GM23338 (cell line): ENCODE results near the gene PDE12. TPM values are rescaled to one million over a fixed set of nuclear protein-coding genes. Genes with fewer than 3 reads are reported as not detected.

Experiments
- ATAC-seq: fragments of 200-7000 bp; cut with Tn5 transposase; 3 replicates; pipeline ENCODE4 v1.9.1; 2020
- DNase-seq: peaks from one replicate; pipeline ENCODE4 v3.0.0-alpha.2; 2015; ENCODE audit warnings: low spot score
- H2AFZ ChIP-seq: fragments of 200-600 bp; sonication (generic); 2 replicates; pipeline ENCODE4 v1.8.0; 2016; ENCODE audit warnings: antibody characterized with exemption, mild to moderate bottlenecking, moderate library complexity
- H3F3A ChIP-seq: fragments of 200-600 bp; sonication (generic); replicated peaks from 2 replicates; pipeline ENCODE4 v1.8.0; 2017; ENCODE audit warnings: antibody characterized with exemption, mixed run types, low read depth
- H3K27ac ChIP-seq: fragments of 200-600 bp; sonication (generic); 2 replicates; pipeline ENCODE4 v1.6.1; 2016; ENCODE audit warnings: low read depth
- H3K27me3 ChIP-seq: fragments of 200-600 bp; sonication (generic); 2 replicates; pipeline ENCODE4 v1.8.0; 2016; ENCODE audit warnings: mild to moderate bottlenecking, mixed run types, moderate library complexity; ENCODE audit not compliant: insufficient read depth
- H3K36me3 ChIP-seq: fragments of 200-600 bp; sonication (generic); 2 replicates; pipeline ENCODE4 v1.8.0; 2016; ENCODE audit warnings: mild to moderate bottlenecking; ENCODE audit not compliant: insufficient read depth
- H3K4me1 ChIP-seq: fragments of 200-600 bp; sonication (generic); 2 replicates; pipeline ENCODE4 v1.8.0; 2016; ENCODE audit warnings: mild to moderate bottlenecking, moderate library complexity; ENCODE audit not compliant: insufficient read depth
- H3K4me2 ChIP-seq: fragments of 200-600 bp; sonication (generic); 2 replicates; pipeline ENCODE4 v1.7.1; 2017; ENCODE audit warnings: mixed run types
- H3K4me3 ChIP-seq: fragments of 200-600 bp; sonication (generic); 2 replicates; pipeline ENCODE4 v1.6.1; 2016; ENCODE audit warnings: mixed run types
- H3K79me2 ChIP-seq: fragments of 200-600 bp; sonication (generic); replicated peaks from 2 replicates; pipeline ENCODE4 v1.8.0; 2017; ENCODE audit warnings: mild to moderate bottlenecking; ENCODE audit not compliant: insufficient read depth
- H3K9me2 ChIP-seq: fragments of 200-600 bp; sonication (generic); 2 replicates; pipeline ENCODE4 v1.8.0; 2017; ENCODE audit not compliant: insufficient read depth
- H4K20me1 ChIP-seq: fragments of 200-600 bp; sonication (generic); replicated peaks from 2 replicates; pipeline ENCODE4 v1.8.0; 2017; ENCODE audit warnings: mild to moderate bottlenecking; ENCODE audit not compliant: insufficient read depth
- H3K27ac Mint-ChIP-seq: 2 replicates; pipeline ENCODE4 v1.8.0; 2020; ENCODE audit warnings: inconsistent platforms, mild to moderate bottlenecking, moderate library complexity, mixed read lengths
- H3K27me3 Mint-ChIP-seq: 3 replicates; pipeline ENCODE4 v1.8.0; 2022; ENCODE audit warnings: low read depth, mild to moderate bottlenecking, moderate library complexity, mixed read lengths, inconsistent platforms; ENCODE audit not compliant: insufficient read depth, poor library complexity
- H3K36me3 Mint-ChIP-seq: 3 replicates; pipeline ENCODE4 v1.8.0; 2021; ENCODE audit warnings: low read depth, mild to moderate bottlenecking, inconsistent platforms, moderate library complexity, mixed read lengths
- H3K4me1 Mint-ChIP-seq: 3 replicates; pipeline ENCODE4 v1.8.0; 2020; ENCODE audit warnings: mild to moderate bottlenecking, inconsistent platforms, mixed read lengths
- H3K4me3 Mint-ChIP-seq: 3 replicates; pipeline ENCODE4 v1.8.0; 2021; ENCODE audit warnings: moderate library complexity, mild to moderate bottlenecking, inconsistent platforms, mixed read lengths
- H3K9me3 Mint-ChIP-seq: 3 replicates; pipeline ENCODE4 v1.8.0; 2020; ENCODE audit warnings: moderate library complexity, mild to moderate bottlenecking, inconsistent platforms, mixed read lengths
- CREB1 ChIP-seq: fragments of 250-450 bp; sonication (Bioruptor Pico); IDR thresholded peaks from 2 replicates; pipeline ENCODE4 v1.5.0; 2020; ENCODE audit warnings: low read depth, mild to moderate bottlenecking, moderate library complexity
- EZH2 ChIP-seq: fragments of 200-600 bp; sonication (generic); IDR thresholded peaks from one replicate; pipeline ENCODE4 v1.8.0; 2017; ENCODE audit warnings: antibody characterized with exemption, mild to moderate bottlenecking, low read depth; ENCODE audit not compliant: unreplicated experiment
- EZH2phosphoT487 ChIP-seq: fragments of 200-600 bp; sonication (generic); IDR thresholded peaks from one replicate; pipeline ENCODE4 v1.8.1; 2018; ENCODE audit warnings: antibody characterized with exemption; ENCODE audit not compliant: unreplicated experiment
- JUNB ChIP-seq: IDR thresholded peaks from one replicate; pipeline ENCODE4 v1.6.1; 2016; ENCODE audit warnings: antibody characterized with exemption; ENCODE audit not compliant: unreplicated experiment
- NANOG ChIP-seq: IDR thresholded peaks from 2 replicates; pipeline ENCODE4 v1.6.1; 2016; ENCODE audit warnings: antibody characterized with exemption, borderline replicate concordance
- POLR2AphosphoS5 ChIP-seq: IDR thresholded peaks from 2 replicates; pipeline ENCODE4 v1.6.1; 2016; ENCODE audit warnings: antibody characterized with exemption, low read depth
- STAT1 ChIP-seq: IDR thresholded peaks from one replicate; pipeline ENCODE4 v1.6.1; 2016; ENCODE audit warnings: antibody characterized with exemption; ENCODE audit not compliant: unreplicated experiment
- ZNF114 ChIP-seq: fragments of 250-450 bp; sonication (Bioruptor Pico); IDR thresholded peaks from 2 replicates; pipeline ENCODE4 v1.5.0; 2020; ENCODE audit warnings: mild to moderate bottlenecking, moderate library complexity
- ZNF331 ChIP-seq: fragments of 250-450 bp; sonication (Bioruptor Pico); IDR thresholded peaks from 2 replicates; pipeline ENCODE4 v1.5.0; 2020; ENCODE audit warnings: low read depth, mild to moderate bottlenecking, moderate library complexity
- polyA plus RNA-seq: library from polyadenylated mRNA; unstranded; fragments of >200 nt; fragmentation: Nextera tagmentation; extraction: Ambion mirVana; gene quantifications from 2 replicates; pipeline ENCODE4 v1.2.1, GENCODE V29; 2016
- total RNA-seq: library from RNA; depleted of rRNA; stranded (reverse); fragments of >200 nt; shearing (Covaris generic); gene quantifications from 2 replicates; pipeline ENCODE4 v1.2.3, GENCODE V29; 2014
- TF ChIP-seq, protein P1 (sequence below): IDR thresholded peaks from 2 replicates; pipeline ENCODE4 v1.6.1; 2016; ENCODE audit warnings: antibody characterized with exemption
- TF ChIP-seq, protein P2 (sequence below), 2 experiments: fragments of 200-600 bp in 1 of 2; sonication (generic) in 1 of 2; conservative IDR thresholded peaks; 2 replicates each; pipeline versions ENCODE4 v1.5.1 to v1.6.1; 2016 to 2017; ENCODE audit warnings: antibody characterized with exemption in 2 of 2, low read depth in 2 of 2, mild to moderate bottlenecking in 2 of 2, moderate library complexity in 1 of 2
- TF ChIP-seq, protein P3 (sequence below): IDR thresholded peaks from one replicate; pipeline ENCODE4 v1.6.1; 2018; ENCODE audit warnings: antibody characterized with exemption; ENCODE audit not compliant: unreplicated experiment
- TF ChIP-seq, protein P4 (sequence below): fragments of 250-450 bp; sonication (Bioruptor Pico); IDR thresholded peaks from 2 replicates; pipeline ENCODE4 v1.5.0; 2020; ENCODE audit warnings: mild to moderate bottlenecking, moderate library complexity

The PDE12 gene
- total and polyA plus RNA-seq, 2 experiments from 2014 or later = 5.0 to 14.3 TPM

DNA sequence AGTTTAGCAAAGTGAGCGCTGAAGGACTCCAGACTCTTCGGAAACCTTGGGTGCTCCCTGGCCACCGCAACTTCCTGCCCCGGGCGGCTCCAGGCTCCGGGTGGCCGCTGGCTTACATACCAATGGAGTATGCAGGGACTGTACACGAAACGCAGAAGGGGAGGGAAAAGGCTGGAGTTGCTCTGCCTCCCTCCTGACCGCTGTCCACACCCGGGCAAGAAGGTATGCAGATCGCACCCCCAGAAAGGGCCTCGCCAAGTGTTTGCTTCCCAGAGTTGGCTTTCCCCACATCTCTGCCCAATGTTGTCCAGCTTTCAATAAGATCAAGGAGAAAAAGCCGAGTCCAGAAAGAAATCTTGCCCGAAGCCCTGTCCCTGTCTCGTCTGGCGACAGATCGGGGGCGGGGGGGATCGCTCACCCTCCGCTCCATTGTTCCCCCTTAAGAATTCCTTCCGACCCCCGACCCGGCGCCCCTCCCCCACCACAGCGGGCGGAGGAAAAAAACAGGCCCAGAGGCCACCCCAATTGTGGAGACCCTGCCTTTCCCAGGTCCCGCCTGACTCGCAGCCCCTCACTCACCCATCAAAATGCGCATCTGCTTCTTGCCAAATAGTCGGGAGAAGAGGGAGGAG lies 40.5 kb downstream of the PDE12 start:
- H3K4me2 ChIP-seq = peak overlapping the region; percentile 88
- H3K9me3 Mint-ChIP-seq = no peaks in the 10 kb centered on the region; the same call in 2 of the 3 replicates
- H3F3A ChIP-seq = 0 out of 2 replicates have a peak, but pooled peaks cover 5% of the 10 kb centered on the region
- H3K36me3 Mint-ChIP-seq = peaks cover 34% of the 10 kb centered on the region
- H2AFZ ChIP-seq = no peak overlapping the region
- peak; percentile 33 for ATAC-seq
- TF ChIP-seq ZNF331 (CRISPR knock-in tag) = no peak
- TF ChIP-seq, protein P1, sequence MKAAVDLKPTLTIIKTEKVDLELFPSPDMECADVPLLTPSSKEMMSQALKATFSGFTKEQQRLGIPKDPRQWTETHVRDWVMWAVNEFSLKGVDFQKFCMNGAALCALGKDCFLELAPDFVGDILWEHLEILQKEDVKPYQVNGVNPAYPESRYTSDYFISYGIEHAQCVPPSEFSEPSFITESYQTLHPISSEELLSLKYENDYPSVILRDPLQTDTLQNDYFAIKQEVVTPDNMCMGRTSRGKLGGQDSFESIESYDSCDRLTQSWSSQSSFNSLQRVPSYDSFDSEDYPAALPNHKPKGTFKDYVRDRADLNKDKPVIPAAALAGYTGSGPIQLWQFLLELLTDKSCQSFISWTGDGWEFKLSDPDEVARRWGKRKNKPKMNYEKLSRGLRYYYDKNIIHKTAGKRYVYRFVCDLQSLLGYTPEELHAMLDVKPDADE = no peak
- TF ChIP-seq POLR2AphosphoS5 = no peak
- no peak for TF ChIP-seq ZNF114
- TF ChIP-seq, protein P2, sequence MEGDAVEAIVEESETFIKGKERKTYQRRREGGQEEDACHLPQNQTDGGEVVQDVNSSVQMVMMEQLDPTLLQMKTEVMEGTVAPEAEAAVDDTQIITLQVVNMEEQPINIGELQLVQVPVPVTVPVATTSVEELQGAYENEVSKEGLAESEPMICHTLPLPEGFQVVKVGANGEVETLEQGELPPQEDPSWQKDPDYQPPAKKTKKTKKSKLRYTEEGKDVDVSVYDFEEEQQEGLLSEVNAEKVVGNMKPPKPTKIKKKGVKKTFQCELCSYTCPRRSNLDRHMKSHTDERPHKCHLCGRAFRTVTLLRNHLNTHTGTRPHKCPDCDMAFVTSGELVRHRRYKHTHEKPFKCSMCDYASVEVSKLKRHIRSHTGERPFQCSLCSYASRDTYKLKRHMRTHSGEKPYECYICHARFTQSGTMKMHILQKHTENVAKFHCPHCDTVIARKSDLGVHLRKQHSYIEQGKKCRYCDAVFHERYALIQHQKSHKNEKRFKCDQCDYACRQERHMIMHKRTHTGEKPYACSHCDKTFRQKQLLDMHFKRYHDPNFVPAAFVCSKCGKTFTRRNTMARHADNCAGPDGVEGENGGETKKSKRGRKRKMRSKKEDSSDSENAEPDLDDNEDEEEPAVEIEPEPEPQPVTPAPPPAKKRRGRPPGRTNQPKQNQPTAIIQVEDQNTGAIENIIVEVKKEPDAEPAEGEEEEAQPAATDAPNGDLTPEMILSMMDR (conservative IDR thresholded peaks at IDR 0.05; ENCODE audit: low read depth in 2 of 2) = no peak
- no peak for TF ChIP-seq NANOG
- TF ChIP-seq EZH2 = no peak
- TF ChIP-seq EZH2phosphoT487 = no peak
- TF ChIP-seq STAT1 = no peak
- TF ChIP-seq CREB1 (CRISPR knock-in tag) = no peak
- TF ChIP-seq, protein P3, sequence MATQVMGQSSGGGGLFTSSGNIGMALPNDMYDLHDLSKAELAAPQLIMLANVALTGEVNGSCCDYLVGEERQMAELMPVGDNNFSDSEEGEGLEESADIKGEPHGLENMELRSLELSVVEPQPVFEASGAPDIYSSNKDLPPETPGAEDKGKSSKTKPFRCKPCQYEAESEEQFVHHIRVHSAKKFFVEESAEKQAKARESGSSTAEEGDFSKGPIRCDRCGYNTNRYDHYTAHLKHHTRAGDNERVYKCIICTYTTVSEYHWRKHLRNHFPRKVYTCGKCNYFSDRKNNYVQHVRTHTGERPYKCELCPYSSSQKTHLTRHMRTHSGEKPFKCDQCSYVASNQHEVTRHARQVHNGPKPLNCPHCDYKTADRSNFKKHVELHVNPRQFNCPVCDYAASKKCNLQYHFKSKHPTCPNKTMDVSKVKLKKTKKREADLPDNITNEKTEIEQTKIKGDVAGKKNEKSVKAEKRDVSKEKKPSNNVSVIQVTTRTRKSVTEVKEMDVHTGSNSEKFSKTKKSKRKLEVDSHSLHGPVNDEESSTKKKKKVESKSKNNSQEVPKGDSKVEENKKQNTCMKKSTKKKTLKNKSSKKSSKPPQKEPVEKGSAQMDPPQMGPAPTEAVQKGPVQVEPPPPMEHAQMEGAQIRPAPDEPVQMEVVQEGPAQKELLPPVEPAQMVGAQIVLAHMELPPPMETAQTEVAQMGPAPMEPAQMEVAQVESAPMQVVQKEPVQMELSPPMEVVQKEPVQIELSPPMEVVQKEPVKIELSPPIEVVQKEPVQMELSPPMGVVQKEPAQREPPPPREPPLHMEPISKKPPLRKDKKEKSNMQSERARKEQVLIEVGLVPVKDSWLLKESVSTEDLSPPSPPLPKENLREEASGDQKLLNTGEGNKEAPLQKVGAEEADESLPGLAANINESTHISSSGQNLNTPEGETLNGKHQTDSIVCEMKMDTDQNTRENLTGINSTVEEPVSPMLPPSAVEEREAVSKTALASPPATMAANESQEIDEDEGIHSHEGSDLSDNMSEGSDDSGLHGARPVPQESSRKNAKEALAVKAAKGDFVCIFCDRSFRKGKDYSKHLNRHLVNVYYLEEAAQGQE = no peak
- TF ChIP-seq, protein P4, sequence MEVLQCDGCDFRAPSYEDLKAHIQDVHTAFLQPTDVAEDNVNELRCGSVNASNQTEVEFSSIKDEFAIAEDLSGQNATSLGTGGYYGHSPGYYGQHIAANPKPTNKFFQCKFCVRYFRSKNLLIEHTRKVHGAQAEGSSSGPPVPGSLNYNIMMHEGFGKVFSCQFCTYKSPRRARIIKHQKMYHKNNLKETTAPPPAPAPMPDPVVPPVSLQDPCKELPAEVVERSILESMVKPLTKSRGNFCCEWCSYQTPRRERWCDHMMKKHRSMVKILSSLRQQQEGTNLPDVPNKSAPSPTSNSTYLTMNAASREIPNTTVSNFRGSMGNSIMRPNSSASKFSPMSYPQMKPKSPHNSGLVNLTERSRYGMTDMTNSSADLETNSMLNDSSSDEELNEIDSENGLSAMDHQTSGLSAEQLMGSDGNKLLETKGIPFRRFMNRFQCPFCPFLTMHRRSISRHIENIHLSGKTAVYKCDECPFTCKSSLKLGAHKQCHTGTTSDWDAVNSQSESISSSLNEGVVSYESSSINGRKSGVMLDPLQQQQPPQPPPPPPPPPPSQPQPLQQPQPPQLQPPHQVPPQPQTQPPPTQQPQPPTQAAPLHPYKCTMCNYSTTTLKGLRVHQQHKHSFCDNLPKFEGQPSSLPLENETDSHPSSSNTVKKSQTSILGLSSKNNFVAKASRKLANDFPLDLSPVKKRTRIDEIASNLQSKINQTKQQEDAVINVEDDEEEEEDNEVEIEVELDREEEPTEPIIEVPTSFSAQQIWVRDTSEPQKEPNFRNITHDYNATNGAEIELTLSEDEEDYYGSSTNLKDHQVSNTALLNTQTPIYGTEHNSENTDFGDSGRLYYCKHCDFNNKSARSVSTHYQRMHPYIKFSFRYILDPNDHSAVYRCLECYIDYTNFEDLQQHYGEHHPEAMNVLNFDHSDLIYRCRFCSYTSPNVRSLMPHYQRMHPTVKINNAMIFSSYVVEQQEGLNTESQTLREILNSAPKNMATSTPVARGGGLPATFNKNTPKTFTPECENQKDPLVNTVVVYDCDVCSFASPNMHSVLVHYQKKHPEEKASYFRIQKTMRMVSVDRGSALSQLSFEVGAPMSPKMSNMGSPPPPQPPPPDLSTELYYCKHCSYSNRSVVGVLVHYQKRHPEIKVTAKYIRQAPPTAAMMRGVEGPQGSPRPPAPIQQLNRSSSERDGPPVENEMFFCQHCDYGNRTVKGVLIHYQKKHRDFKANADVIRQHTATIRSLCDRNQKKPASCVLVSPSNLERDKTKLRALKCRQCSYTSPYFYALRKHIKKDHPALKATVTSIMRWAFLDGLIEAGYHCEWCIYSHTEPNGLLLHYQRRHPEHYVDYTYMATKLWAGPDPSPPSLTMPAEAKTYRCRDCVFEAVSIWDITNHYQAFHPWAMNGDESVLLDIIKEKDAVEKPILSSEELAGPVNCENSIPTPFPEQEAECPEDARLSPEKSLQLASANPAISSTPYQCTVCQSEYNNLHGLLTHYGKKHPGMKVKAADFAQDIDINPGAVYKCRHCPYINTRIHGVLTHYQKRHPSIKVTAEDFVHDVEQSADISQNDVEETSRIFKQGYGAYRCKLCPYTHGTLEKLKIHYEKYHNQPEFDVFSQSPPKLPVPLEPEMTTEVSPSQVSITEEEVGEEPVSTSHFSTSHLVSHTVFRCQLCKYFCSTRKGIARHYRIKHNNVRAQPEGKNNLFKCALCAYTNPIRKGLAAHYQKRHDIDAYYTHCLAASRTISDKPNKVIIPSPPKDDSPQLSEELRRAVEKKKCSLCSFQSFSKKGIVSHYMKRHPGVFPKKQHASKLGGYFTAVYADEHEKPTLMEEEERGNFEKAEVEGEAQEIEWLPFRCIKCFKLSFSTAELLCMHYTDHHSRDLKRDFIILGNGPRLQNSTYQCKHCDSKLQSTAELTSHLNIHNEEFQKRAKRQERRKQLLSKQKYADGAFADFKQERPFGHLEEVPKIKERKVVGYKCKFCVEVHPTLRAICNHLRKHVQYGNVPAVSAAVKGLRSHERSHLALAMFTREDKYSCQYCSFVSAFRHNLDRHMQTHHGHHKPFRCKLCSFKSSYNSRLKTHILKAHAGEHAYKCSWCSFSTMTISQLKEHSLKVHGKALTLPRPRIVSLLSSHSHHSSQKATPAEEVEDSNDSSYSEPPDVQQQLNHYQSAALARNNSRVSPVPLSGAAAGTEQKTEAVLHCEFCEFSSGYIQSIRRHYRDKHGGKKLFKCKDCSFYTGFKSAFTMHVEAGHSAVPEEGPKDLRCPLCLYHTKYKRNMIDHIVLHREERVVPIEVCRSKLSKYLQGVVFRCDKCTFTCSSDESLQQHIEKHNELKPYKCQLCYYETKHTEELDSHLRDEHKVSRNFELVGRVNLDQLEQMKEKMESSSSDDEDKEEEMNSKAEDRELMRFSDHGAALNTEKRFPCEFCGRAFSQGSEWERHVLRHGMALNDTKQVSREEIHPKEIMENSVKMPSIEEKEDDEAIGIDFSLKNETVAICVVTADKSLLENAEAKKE = no peak
- no peak for TF ChIP-seq JUNB
- no peaks in the 10 kb centered on the region for H3K9me2 ChIP-seq
- H3K4me3 Mint-ChIP-seq = peak overlapping the region; percentile 96
- no peaks in the 10 kb centered on the region for H3K27me3 ChIP-seq
- peak overlapping the region; percentile 100 for H3K27ac ChIP-seq
- no peaks in the 10 kb centered on the region; the same call in 1 of the 2 replicates for H3K36me3 ChIP-seq
- peaks cover 25% of the 10 kb centered on the region for H3K4me1 Mint-ChIP-seq
- peaks cover 20% of the 10 kb centered on the region for H3K4me1 ChIP-seq
- peak overlapping the region; percentile 87 for H3K4me3 ChIP-seq
- H4K20me1 ChIP-seq = peaks cover 40% of the 10 kb centered on the region
- peaks cover 53% of the 10 kb centered on the region for H3K79me2 ChIP-seq
- peaks cover 11% of the 10 kb centered on the region for H3K27me3 Mint-ChIP-seq
- peak; percentile 75 for DNase-seq
- H3K27ac Mint-ChIP-seq = peak overlapping the region; percentile 100
